Stimulated activated CD4-positive, alpha-beta T cell treated with anti-CD3 and anti-CD28 coated beads, Interleukin-1b, Interleukin-23, amount 100 ng/mL, for 1 hour (primary cell): ENCODE results near the gene SH3BP4.
"Not testable (repeated sequence)": the region's sequence is repeated elsewhere in the genome, so short reads cannot be mapped to it uniquely, and the experiment has no call there.

ENCODE experiments used
- DNase-seq, 2 donors: peaks; one replicate each; pipeline ENCODE4 v3.0.0-alpha.2; 2020; ENCODE audit warnings: low read depth in 2 of 2

The SH3BP4 gene

DNA sequence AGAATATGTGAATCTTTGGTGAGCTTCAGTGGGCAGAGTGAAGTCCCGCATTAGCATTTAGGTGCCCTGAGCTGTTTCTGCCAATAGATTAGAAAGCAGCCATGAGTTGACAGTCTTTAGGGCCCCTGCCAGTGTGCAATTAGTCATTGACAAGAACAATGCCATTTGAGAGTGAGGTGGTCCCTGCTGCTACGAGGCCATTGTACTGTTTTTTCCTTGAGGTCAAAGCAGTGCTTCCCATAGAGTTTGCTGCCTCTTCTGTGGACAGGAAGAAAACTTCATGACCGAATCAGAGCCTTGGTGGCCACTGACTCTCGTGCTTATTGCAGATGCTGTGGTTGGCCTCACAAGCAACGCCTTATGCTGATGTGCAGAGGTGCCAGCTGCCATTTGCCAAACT is 102.7 kb downstream of the SH3BP4 start:
- no peak for DNase-seq

DNA sequence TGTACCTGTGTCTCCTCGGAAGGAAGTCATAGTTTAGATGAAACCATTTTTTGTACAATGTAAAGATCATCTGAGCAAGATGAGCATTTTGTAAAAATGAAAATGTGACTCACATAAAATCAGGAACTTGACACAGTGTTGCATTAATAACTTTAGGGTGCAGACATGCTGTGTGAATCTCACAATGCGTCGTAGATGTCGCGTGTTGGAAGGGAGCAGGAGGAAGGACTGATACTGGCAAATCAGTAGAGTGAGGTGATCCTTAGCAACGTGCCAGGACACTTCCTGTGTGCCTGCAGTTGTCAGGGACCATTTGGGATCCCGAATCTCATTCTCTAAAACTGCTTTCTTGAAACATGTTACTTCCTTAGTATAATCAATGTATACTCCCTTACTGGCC is 103.1 kb downstream of the SH3BP4 start:
- DNase-seq = no peak

DNA sequence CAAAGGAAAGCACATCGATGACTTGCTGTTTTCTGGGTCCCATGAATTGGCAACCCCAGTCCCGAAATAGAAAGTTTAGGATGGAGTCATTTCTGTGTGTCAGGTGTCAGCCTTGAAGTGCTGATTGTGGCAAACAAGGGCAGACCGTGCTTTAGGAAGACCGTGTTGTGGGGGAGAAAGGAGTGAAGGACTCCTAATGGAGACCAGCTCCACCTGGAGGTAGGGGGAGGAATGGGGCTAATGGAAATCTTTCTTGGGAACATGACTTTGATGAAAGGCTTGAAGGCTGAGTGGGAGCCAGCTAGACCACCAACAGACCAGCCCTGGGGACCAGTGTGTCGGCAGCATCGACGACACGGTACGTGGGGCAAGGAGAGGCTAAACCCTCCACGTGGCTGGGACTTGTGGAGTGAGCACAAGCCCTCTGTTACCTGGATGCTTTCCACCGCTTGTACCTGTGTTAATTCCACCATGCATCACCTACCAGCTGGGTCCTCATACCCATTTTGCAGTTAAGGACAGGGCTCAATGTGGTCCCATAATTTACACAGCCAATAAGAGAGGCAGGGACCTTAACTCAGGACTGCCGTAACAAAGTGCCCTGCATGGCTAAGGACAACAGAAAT is 104.2 kb downstream of the SH3BP4 start:
- no peak for DNase-seq

DNA sequence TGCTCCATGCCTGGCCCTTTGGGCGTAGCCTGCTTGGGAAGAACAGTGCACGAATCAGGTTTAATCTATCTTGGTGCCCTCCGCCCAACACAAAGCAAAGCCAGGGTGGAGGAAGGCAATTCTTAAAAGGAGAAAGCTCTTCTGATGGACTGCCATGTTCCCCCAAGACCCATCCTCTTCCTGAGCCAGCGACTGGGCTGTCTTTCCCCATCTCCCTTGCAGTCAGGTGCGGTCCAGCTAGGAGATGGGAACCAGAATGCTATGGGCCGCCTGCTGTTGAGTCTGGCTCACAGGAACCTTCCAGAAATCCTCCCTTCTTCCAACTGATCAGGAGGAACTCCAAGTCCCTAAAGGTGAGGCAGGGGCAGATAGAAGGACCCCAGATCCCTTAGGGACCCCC is 105.0 kb downstream of the SH3BP4 start:
- DNase-seq = no peak

GRCh38 chr2:235057616-235058015 is 105.8 kb downstream of the SH3BP4 start:
- DNase-seq = not testable (repeated sequence)

DNA sequence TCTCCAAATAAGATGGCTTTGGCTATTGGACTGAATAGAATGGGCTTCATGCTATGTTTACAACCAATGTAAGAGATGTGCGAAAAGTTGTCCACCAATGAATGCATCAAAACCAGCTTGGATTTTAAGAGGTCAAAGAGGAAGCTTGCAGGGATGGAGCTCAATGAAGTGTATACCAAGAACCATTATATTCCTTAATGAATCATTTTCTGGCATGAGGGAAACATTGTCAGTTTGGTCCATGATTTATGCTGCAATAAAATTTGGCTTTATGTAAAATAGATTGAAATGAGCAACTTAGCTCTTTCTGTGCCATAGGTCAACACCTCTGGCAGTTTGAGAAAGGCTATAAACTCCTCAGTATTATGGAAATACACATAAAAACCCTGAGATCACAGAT is 107.3 kb downstream of the SH3BP4 start:
- no peak for DNase-seq

DNA sequence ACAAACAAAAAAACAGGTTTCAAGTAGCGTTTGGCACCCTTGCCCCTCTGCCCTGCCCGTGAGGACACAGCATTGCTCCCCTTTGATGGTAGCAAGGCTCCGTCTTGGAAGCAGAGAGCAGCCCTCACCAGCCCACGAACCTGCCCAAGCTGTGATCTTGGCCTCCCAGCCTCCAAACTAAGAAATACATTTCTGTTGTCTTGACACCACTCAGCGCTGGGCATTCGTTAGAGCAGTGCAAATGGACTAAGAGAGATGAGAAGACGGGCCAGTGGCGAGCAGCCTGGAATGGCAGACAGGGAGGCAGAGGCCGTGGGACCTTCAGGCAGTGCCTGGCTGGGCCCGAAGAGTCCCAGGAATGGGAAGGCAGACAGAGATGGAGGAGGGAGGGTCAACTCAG is 109.8 kb downstream of the SH3BP4 start:
- DNase-seq = no peak

DNA sequence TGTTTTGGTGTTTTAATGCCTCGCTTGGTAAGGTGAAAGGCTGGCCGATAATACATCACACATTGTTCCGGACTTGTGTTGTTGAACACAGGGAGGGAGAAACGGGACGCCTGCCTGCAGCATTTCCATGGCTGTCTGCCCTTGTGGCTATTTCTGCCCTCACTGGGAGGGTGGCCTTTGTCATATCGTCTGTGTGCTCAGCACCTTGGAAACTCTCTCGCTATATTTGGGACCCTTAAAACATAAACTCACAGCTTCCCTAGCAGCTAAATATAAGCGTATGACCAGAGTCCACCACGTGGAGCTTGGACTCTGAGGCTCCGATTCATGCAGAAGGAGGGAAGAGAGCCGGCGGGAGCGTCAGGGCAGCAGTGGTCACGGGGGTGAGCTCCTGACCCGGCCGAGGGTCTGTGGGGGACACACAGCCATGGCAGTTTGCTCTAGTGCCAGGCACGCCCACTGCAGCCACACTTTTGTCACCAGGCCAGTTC is 111.7 kb downstream of the SH3BP4 start:
- DNase-seq = no peak

- no peak for DNase-seq
Observed at GRCh38 chr2:235064976-235065375, 113.2 kb downstream of the SH3BP4 start.

DNA sequence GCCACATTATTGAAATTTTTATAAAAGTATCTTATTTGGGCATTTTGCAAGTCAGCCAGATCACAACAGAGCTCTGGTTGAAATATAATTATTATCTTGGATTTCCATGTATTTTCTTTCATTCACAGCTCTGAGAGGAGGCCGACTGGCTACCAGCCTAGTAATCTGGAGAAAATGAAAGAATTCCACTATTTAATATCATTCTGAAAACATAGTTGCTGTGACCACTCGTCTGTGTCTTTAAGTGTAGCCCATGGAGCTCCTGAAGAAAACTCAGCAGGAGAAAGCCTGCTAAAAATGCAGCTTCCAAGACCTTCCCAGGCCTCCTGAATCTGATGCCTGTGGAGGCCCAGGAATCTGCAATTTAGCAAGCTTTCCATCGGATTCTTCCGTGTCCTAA is 114.7 kb downstream of the SH3BP4 start:
- DNase-seq = no peak

DNA sequence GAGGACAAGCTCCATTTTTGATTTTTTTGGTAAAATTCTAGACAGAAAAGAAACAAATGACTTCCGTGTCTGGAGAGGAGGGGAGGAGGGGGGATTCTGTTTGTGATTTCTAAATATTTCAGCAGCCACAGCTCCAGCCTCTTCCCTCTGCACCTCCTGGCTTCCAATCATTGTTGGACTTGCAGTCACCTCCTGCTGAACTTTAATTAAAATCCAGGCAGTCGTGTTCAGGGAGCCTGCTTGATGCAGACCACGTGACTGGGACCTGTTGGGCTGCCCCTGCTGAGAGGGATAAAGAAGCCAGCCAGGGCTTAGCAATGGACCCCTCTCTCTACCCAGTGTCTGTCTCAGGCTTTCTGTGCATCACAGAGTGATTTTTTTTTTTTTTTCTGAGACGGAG is 115.1 kb downstream of the SH3BP4 start:
- DNase-seq = no peak

GRCh38 chr2:235068701-235069100 is 116.9 kb downstream of the SH3BP4 start:
- DNase-seq = no peak

- no peak for DNase-seq
Observed at GRCh38 chr2:235070063-235070706, 118.4 kb downstream of the SH3BP4 start.

- no peak for DNase-seq
Observed at GRCh38 chr2:235073868-235074413, 122.1 kb downstream of the SH3BP4 start.

DNA sequence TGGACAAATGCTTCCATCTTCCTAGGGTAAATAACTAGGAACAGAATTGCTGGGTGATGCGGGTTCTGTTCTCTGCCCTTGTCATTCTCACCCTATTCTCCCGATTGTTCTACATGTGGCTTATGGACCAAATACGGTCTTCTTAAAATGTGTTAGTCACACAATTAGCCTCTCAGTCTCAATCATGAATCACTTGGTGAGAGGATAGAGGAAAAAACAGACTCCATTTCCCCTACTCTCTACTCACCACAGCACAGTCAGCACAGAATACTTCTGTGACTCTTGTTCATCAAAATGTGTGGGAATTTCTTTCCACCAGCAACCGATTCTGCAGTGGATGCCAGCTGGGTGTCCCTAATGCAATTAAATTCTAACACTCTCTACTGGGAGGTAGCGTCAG is 125.2 kb downstream of the SH3BP4 start:
- no peak for DNase-seq

DNA sequence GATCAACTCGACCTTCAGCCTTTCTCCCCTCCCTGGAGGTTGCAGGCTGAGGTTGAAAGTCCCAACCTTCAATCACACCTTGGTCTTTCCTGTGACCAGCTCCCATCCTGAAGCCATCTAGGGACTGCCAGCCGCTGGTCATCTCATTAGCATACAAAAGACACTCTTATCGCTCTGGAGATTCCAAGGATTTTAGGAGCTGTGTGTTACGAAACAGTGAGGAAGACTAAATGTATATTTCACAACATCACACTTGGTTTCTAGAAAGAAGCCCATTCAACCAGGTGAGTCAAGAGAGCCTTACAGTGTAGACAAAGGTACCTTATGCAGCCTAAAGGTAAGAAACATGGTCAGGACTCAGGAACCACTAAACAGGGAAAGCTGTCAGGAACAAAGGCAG is 126.4 kb downstream of the SH3BP4 start:
- DNase-seq = no peak

- no peak for DNase-seq
Observed at GRCh38 chr2:235078914-235079472, 127.2 kb downstream of the SH3BP4 start.

GRCh38 chr2:235080101-235080500 is 128.3 kb downstream of the SH3BP4 start:
- DNase-seq = no peak

- DNase-seq = no peak
Observed at GRCh38 chr2:235082578-235083338, 130.9 kb downstream of the SH3BP4 start.

- DNase-seq = no peak
Observed at GRCh38 chr2:235083822-235084221, 132.0 kb downstream of the SH3BP4 start.

DNA sequence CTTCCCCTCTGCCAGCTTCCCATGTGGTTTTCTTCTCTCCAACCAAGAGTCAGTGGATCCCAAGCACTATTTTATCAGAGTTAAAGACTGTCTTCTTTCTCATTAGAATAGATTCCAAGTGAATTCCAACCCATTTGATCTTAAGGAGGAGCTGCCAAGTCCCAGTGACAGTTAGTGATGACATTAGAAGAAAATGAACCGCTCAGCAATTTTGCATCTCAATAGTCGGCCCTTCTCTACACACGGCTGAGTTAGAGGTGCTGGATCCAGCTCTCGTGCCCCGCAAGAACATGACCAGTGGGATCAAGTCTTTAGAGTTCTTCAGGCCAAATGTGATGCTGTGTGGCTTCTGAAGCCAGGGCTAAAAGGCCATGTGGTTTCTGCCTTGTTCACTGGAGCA is 132.6 kb downstream of the SH3BP4 start:
- DNase-seq = no peak

- DNase-seq = no peak
Observed at GRCh38 chr2:235085476-235085875, 133.7 kb downstream of the SH3BP4 start.
